OCI-LY1 (cell line): ENCODE measurements around the gene GOLPH3.

Experiments used
- H2AFZ ChIP-seq: fragments of 200-600 bp; sonication (generic), shearing (Covaris generic); 2 replicates; pipeline ENCODE4 v1.6.0; 2014; ENCODE audit warnings: antibody characterized with exemption, mild to moderate bottlenecking, low read length
- H3F3A ChIP-seq: fragments of 200-600 bp; sonication (generic), shearing (Covaris generic); 2 replicates; pipeline ENCODE4 v1.6.0; 2014; ENCODE audit warnings: mild to moderate bottlenecking, antibody characterized with exemption, low read length, moderate library complexity; ENCODE audit not compliant: insufficient read depth
- H3K27ac ChIP-seq: fragments of 200-600 bp; sonication (generic); 2 replicates; pipeline ENCODE4 v1.5.1; 2014; ENCODE audit warnings: low read length, mixed run types, mild to moderate bottlenecking, low read depth; ENCODE audit not compliant: poor library complexity, severe bottlenecking
- H3K27me3 ChIP-seq: fragments of 200-600 bp; sonication (generic); 2 replicates; pipeline ENCODE4 v1.6.0; 2014; ENCODE audit warnings: antibody characterized with exemption, mild to moderate bottlenecking, low read length, moderate library complexity; ENCODE audit not compliant: insufficient read depth
- H3K36me3 ChIP-seq: fragments of 200-600 bp; sonication (generic); 2 replicates; pipeline ENCODE4 v1.6.1; 2014; ENCODE audit warnings: mild to moderate bottlenecking, antibody characterized with exemption, low read length, moderate library complexity, mixed read lengths; ENCODE audit not compliant: insufficient read depth
- H3K4me1 ChIP-seq: fragments of 200-600 bp; sonication (generic); 2 replicates; pipeline ENCODE4 v1.5.1; 2014; ENCODE audit warnings: mild to moderate bottlenecking, low read length, moderate library complexity; ENCODE audit not compliant: insufficient read depth, severe bottlenecking
- H3K4me2 ChIP-seq: fragments of 200-600 bp; sonication (generic), shearing (Covaris generic); 2 replicates; pipeline ENCODE4 v1.6.1; 2014; ENCODE audit warnings: low read length
- H3K4me3 ChIP-seq: fragments of 200-600 bp; sonication (generic); 2 replicates; pipeline ENCODE4 v1.5.1; 2014; ENCODE audit warnings: low read length, low read depth, mild to moderate bottlenecking, mixed read lengths; ENCODE audit not compliant: poor library complexity, severe bottlenecking
- H3K79me2 ChIP-seq: fragments of 200-600 bp; shearing (Covaris generic); 2 replicates; pipeline ENCODE4 v1.6.1; 2016; ENCODE audit warnings: mixed run types, low read length, mixed read lengths; ENCODE audit not compliant: insufficient read depth
- H3K9ac ChIP-seq: fragments of 200-600 bp; sonication (generic), shearing (Covaris generic); 2 replicates; pipeline ENCODE4 v1.6.1; 2014; ENCODE audit warnings: mild to moderate bottlenecking, low read length, mixed read lengths
- H3K9me2 ChIP-seq: fragments of 200-600 bp; sonication (generic), shearing (Covaris generic); 2 replicates; pipeline ENCODE4 v1.6.1; 2014; ENCODE audit warnings: low read depth, mild to moderate bottlenecking, low read length, mixed read lengths
- H3K9me3 ChIP-seq: fragments of 200-600 bp; shearing (Covaris generic); 2 replicates; pipeline ENCODE4 v1.6.1; 2014; ENCODE audit warnings: low read length, mixed read lengths
- H4K20me1 ChIP-seq: fragments of 200-600 bp; sonication (generic), shearing (Covaris generic); 2 replicates; pipeline ENCODE4 v1.6.0; 2016; ENCODE audit warnings: mild to moderate bottlenecking, low read length; ENCODE audit not compliant: insufficient read depth
- CTCF ChIP-seq: fragments of 200-600 bp; sonication (generic), shearing (Covaris generic); IDR thresholded peaks from 2 replicates; pipeline ENCODE4 v1.5.1; 2017; ENCODE audit warnings: mild to moderate bottlenecking, antibody characterized with exemption, low read length, moderate library complexity, mixed read lengths
- EZH2 ChIP-seq: fragments of 200-600 bp; sonication (generic), shearing (Covaris generic); IDR thresholded peaks from 2 replicates; pipeline ENCODE4 v1.8.0; 2017; ENCODE audit warnings: borderline replicate concordance, mixed run types, mild to moderate bottlenecking, antibody characterized with exemption, low read length, moderate library complexity, mixed read lengths

GOLPH3 gene

GRCh38 chr5:32156635-32157034, 17.5 kb downstream of the GOLPH3 start:
- H4K20me1 ChIP-seq: no peaks in the 10 kb centered on the region; the same call in none of the 2 replicates
- H3K4me1 ChIP-seq: peaks cover 15% of the 10 kb centered on the region
- 0 out of 2 replicates have a peak, but pooled peaks cover 4% of the 10 kb centered on the region for H3F3A ChIP-seq
- H3K9me3 ChIP-seq: no peaks in the 10 kb centered on the region
- no peak overlapping the region for H3K4me2 ChIP-seq
- no peak overlapping the region for H3K4me3 ChIP-seq
- H3K27me3 ChIP-seq: no peaks in the 10 kb centered on the region
- H3K36me3 ChIP-seq: peaks cover 42% of the 10 kb centered on the region
- H3K79me2 ChIP-seq: peaks cover 93% of the 10 kb centered on the region
- TF ChIP-seq CTCF: no peak
- no peak for TF ChIP-seq EZH2
- H3K9me2 ChIP-seq: no peaks in the 10 kb centered on the region
- no peak overlapping the region for H3K9ac ChIP-seq
- no peak overlapping the region for H2AFZ ChIP-seq
- H3K27ac ChIP-seq: no peak overlapping the region

GRCh38 chr5:32155211-32155610, 18.9 kb downstream of the GOLPH3 start:
- no peak for TF ChIP-seq EZH2
- no peak for TF ChIP-seq CTCF
- Histone ChIP-seq H3K79me2 (peaks cover 95% of the 10 kb centered on the region), H3K4me3 (no peak overlapping the region), H2AFZ (no peak overlapping the region), H3K27ac (no peak overlapping the region), H3F3A (0 out of 2 replicates have a peak, but pooled peaks cover 4% of the 10 kb centered on the region), H3K27me3 (no peaks in the 10 kb centered on the region), H3K9me2 (no peaks in the 10 kb centered on the region), H3K9me3 (no peaks in the 10 kb centered on the region), H3K36me3 (peaks cover 37% of the 10 kb centered on the region), H3K4me1 (peaks cover 15% of the 10 kb centered on the region), H4K20me1 (no peaks in the 10 kb centered on the region; the same call in none of the 2 replicates), H3K9ac (no peak overlapping the region), H3K4me2 (no peak overlapping the region)

GRCh38 chr5:32153723-32154122, 20.4 kb downstream of the GOLPH3 start:
- H2AFZ ChIP-seq: no peak overlapping the region
- no peak overlapping the region for H3K9ac ChIP-seq
- H3K4me2 ChIP-seq: no peak overlapping the region
- no peaks in the 10 kb centered on the region for H3K27me3 ChIP-seq
- H3K79me2 ChIP-seq: peaks cover 95% of the 10 kb centered on the region
- no peak for TF ChIP-seq EZH2
- no peaks in the 10 kb centered on the region; the same call in 1 of the 2 replicates for H4K20me1 ChIP-seq
- peaks cover 33% of the 10 kb centered on the region for H3K36me3 ChIP-seq
- no peak overlapping the region for H3K27ac ChIP-seq
- H3K4me3 ChIP-seq: no peak overlapping the region
- H3K4me1 ChIP-seq: peaks cover 2% of the 10 kb centered on the region
- no peaks in the 10 kb centered on the region for H3K9me3 ChIP-seq
- no peaks in the 10 kb centered on the region for H3K9me2 ChIP-seq
- no peaks in the 10 kb centered on the region for H3F3A ChIP-seq

GRCh38 chr5:32151198-32151597, 22.9 kb downstream of the GOLPH3 start:
- H4K20me1 ChIP-seq: no peaks in the 10 kb centered on the region; the same call in 1 of the 2 replicates
- TF ChIP-seq EZH2: no peak
- no peak for TF ChIP-seq CTCF
- H3K27me3 ChIP-seq: no peaks in the 10 kb centered on the region
- H3K27ac ChIP-seq: no peak overlapping the region
- H3F3A ChIP-seq: no peaks in the 10 kb centered on the region
- H3K4me3 ChIP-seq: no peak overlapping the region
- H3K4me2 ChIP-seq: no peak overlapping the region
- H3K9ac ChIP-seq: no peak overlapping the region
- H3K9me2 ChIP-seq: no peaks in the 10 kb centered on the region
- no peaks in the 10 kb centered on the region for H3K9me3 ChIP-seq
- H3K36me3 ChIP-seq: peaks cover 29% of the 10 kb centered on the region
- no peaks in the 10 kb centered on the region for H3K4me1 ChIP-seq
- H3K79me2 ChIP-seq: peaks cover 97% of the 10 kb centered on the region
- no peak overlapping the region for H2AFZ ChIP-seq
